Muscle of arm (tissue), 12 donors: Measurements from ENCODE around the gene TFF1. TPM values are rescaled to one million over a fixed set of nuclear protein-coding genes. Genes with fewer than 3 reads are reported as not detected.

Source experiments
- DNase-seq: peaks from one replicate; pipeline ENCODE4 v3.0.0-alpha.2; 2013
- polyA plus RNA-seq, 12 donors: library from polyadenylated mRNA; unstranded; fragments of 120-200 nt; gene quantifications; one replicate each; pipeline ENCODE4 v1.2.1, GENCODE V29; 2013; ENCODE audit not compliant: insufficient read length in 12 of 12

Gene TFF1
- polyA plus RNA-seq, 12 donors = not detected

- no peak for DNase-seq
Observed at GRCh38 chr21:42383331-42383730, 17.0 kb upstream of the TFF1 start.

- no peak for DNase-seq
Observed at GRCh38 chr21:42382915-42383314, 16.6 kb upstream of the TFF1 start.

GRCh38 chr21:42381347-42381984 is 15.1 kb upstream of the TFF1 start:
- DNase-seq = no peak

DNA sequence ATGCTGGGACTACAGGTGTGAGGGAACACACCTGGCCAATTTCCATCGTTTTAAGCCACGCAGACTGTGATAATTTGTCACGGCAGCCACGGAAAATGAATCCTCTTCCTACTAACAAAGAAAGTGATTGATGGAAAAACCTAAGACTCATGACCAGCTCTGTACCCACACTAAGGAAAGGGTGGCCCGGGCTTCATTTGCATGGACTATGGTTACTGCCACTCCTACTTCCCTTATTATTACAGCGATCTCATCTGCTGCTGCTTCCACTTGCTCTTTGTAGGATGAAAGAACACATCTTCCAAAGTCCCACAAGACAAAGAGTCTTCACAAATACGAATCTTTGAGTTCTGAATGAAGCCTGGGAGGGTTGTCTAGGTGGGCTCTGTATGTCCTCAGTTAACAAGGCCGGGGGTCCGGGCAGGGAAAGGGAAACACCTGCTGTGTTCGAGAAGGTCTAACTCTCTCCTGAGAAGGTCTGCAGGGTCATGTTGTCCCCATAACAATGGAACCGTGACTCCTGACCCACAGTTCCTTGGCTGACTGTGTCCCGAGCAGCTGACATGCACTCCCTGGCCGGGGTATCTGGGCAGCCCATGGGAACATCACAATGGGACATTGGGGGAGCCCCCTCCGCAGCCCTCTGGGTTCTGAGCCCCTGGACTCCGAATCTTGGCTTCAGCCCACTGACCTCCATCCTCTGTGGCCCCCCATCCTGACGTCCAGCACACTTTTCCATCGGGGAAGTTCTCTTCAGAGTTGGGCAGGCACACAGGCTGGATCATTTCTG is 13.3 kb upstream of the TFF1 start:
- DNase-seq = no peak

DNA sequence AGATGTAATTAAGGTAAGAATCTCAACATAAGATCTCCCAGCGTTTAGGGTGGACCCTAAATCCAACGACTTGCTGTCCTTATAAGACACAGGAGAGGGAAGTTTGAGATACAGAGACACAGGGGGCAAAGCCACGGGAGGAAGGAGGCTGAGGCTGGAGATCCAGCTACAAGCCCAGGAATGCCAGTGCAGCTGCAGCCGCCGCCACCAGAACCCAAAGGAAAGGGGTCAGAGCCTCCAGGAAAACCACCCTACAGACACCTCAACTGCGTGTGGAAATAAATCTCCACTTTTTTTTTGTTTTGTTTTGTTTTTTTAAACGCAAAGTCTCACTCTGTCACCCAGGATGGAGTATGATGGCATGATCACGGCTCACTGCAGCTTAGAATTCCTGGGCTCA is 12.1 kb upstream of the TFF1 start:
- no peak for DNase-seq

DNA sequence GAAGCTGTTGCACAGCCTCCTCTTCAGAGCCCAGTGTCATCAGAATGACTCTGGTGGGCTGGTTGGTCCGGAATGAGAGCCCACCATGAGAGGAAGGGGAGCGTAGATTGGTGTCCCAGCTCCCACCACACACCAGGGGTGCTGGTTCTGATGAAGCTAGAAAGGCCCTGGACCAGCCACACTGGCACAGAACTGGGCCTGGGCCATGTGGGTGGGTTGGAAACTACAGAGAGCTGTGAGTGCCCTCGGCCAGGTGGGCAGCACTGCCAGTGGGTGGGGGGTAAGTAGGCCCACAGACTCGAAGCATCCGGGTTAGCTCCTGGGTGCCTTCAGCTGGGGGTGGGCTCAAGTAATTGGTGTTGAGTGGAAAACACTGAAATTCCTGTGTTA is 11.6 kb upstream of the TFF1 start:
- DNase-seq = no peak

- DNase-seq = no peak
Observed at GRCh38 chr21:42377211-42377950, 11.0 kb upstream of the TFF1 start.

- DNase-seq = no peak
Observed at GRCh38 chr21:42376338-42376982, 10.1 kb upstream of the TFF1 start.

DNA sequence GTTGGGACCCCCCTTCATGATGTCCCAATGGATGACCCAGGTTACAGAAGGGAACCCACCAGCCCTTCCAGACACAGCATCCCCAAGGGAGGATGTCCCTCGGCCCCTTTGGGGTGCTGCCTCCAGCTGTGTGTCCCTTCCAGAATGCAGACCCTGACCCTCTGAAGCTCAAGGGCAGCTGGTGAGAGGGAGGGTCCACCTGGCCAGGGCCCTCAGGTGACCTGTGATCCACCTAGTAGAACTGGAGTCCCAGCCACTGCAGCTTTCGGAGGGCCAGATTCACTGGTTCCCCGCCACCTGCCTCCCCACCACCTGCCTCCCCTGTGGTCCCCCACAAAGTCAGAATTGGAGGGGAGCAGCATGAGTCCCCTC is 9.6 kb upstream of the TFF1 start:
- DNase-seq = no peak

- DNase-seq = no peak
Observed at GRCh38 chr21:42375506-42375905, 9.2 kb upstream of the TFF1 start.

DNA sequence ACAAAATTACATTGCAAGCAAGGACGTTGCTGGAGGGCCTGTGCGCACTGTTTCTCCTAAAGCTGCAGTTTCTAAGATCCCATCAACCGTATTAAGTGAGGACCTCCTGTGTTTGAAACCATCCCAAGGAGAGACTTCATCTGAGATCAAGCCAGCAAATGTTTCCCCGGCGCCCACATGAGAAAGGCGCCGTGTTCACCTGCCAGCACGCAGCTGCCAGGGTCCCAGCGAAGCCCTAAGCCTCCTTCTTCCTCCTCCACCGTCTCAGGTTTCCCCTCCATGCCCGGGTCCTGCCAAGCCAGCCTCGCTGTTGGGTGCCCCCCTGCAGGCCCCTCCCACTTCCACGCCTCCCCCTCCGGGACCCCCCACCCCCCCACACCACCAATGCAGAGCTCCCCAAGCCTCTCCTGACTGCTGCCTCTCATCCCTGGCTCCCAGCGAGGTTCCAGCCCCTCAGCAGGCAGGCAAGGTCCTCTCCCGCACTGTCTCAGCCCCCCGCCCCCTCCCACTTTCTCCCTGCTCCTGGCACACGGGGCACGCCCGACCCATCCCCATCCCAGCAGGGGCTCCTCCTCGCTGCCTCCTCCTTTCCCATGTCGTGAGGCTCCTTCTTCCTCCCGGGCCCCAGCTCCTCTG is 8.6 kb upstream of the TFF1 start:
- no peak for DNase-seq

GRCh38 chr21:42374457-42374856 is 8.1 kb upstream of the TFF1 start:
- no peak for DNase-seq

- DNase-seq = no peak
Observed at GRCh38 chr21:42373908-42374455, 7.6 kb upstream of the TFF1 start.

DNA sequence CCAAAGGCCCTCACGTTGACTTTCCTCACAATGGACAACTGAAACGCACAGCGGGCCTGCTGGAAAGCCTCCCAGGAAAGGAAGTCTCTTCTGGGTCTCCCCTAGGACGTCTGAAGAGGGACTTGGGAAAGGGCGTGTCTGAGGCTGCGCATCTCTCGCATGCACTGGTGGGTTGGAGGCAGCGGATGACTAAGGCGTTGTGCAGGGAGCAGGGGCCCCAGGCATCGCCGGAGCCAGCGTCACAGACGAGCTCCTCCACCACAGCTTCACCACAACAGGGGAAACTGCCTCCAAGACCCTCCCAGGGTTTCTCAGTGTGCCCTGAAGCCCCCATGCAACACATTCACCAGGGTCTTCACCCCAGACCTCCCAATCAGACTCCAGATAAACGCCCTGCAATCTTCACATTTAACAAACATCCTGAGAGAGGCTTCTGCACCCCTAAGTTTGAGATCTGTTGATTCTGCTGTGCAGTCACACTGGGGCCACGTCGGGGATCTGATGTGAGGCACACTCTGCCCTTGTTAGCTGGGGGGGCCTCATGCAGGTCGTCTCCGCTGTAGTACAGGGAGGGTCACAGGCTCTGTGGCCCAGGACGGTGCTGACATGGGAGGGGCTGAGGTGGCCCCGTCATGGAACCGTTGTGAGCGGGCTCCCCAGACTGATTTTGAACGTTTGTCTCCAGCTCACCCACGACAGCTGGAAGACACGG is 7.0 kb upstream of the TFF1 start:
- no peak for DNase-seq

DNA sequence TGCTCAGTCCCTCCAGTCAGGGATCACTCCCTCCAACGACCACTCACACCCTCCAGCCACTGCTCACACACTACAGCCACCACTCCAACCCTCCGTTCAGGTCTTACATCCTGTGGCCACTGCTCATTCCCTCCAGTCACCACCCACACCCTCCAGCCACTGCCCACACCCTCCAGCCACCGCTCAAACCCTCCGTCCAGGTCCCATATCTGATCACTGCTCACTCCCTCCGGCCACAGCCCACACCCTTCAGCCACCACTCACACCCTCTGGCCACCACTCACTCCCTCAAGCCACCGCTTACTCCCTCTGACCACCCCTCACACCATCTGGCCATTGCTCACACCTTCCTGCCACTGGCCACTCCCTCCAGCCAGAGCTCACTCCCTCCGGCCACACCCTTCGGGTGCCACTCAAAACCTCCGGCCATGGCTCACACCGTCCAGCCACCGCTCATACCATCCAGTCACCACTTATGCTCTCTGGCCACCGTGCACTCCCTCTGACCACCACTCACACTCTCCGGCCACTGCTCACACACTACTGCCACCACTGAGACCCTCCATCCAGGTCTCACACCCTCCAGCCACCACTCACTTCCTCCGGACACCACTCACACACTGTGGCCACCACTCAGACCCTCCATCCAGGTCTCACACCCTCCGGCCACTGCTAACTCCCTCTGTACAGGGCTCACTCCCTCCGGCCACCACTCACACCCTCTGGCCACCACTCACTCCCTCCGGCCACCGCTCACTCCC is 4.7 kb upstream of the TFF1 start:
- DNase-seq = no peak

- no peak for DNase-seq
Observed at GRCh38 chr21:42369821-42370220, 3.5 kb upstream of the TFF1 start.

- no peak for DNase-seq
Observed at GRCh38 chr21:42367367-42368165, 1.2 kb upstream of the TFF1 start.

DNA sequence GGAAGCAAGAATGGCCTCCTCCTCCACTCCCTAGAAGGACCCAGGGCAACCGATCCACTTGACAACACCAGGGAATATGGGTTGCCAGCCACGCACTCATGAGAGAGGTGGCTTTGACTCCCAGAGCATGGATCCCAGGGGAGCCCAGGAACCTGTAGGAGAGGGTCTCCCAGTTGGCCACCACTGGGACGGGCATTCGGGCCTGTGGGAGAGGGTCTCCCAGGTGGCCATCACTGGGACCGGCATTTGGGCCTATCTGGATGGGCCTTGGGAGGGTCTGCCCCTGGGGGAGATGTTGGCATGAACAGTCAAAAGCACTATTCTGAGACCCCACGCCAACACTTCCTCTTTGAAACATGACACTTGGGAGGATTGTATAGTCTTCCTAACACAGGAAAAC is 565 bp downstream of the TFF1 start:
- DNase-seq = no peak

GRCh38 chr21:42364304-42364865 is 1.9 kb downstream of the TFF1 start:
- DNase-seq = no peak
